Colon (tissue), 2 donors: ENCODE measurements around the gene CELF2.

Source experiments
- FAIRE-seq: peaks from 2 replicates; lab custom pipeline; 2012; peaks lifted over from hg19 to GRCh38; lab: Jason Lieb, UNC
- donor health status: control.
- donor health status: control.

CELF2 gene

GRCh38 chr10:11156480-11156879, 138.8 kb downstream of the CELF2 start:
- FAIRE-seq, result no peak

DNA sequence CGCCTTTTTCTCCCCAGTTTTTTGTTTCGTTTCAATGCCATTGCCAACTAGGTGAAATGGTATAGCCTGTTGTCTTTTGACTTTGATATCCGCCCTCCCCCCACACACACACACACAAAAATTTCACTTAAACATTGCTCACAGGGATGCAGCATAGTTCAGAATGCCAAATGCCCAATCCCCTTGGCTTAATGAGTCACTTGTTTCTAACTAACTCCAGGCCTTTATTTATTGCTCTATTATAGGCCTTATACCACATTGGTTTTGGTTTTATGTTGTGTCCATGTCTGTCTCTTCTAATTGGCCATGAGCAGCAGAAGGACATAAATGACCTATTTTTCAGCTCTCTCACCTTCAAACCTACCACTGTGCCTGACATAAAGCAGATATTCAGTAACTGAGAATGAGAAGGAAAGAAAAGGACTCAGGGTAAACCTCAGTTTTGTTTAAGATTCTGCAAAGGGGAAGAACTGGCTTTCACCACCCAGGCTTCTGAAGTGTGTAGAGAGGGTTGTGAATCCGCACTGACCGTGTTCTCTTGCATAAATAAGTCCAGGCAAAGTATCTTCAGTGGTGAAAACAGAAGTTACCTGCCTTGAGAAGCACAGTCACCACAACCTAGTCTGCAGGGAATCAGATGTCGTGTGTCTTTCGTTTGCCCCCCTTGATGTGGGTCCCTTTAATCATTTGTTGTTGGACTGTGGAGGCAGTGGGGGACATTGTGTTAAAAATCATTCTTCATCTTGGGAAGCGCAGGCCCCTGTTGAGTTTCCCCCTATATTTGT, 139.8 kb downstream of the CELF2 start:
- no peak for FAIRE-seq

DNA sequence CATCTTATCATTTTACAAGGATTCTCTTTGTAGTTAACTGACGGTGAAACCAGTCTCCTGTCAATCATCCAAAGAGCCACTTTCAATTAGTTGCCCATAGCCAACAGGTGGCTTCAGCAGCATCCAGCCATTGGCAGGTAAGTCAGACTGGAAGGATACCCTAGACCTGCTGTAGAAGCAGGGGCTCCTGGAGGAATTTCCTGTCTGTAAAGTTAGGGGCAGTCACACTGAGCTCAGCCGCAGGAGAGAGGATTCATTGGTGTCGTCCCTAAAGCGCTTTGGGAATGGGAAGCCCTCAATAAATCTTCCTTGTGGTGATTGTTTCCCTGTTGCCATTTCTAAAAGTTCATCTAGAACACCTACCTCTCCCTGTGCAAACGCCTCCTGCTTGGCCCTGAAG, 140.4 kb downstream of the CELF2 start:
- FAIRE-seq, result no peak

DNA sequence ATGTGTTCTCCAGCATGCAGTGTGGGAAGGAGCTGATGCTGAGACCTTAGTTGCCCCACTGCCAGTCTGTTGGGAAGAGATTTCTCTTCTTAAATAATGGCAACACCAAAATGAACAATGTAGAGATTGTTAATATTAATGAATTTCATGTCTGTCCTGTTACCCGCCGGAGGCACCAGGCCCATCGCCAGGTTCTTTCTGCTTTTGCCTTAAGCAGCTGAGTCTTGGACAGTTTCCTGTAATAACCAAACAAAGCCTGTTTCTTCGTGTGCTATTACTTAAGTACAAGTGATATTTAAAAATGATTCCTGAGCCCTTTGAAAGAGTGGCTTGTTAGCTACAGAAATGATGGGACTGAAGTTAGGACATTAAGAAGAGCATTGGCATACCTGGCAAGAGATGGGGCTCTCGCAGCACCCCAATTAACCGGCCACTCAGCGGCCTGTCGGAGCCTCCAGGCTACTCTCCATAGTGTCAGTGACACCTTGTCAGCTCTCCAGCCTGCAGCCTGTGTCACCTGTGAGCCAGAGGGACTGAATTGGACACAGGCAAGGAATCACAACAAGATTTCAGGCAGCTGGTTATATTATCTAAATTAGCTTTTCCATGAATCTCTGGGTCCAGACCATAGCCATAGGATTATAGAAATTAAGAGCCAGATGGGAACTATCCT, 142.0 kb downstream of the CELF2 start:
- no peak for FAIRE-seq

- no peak for FAIRE-seq
Observed at GRCh38 chr10:11161096-11161495, 143.4 kb downstream of the CELF2 start.

DNA sequence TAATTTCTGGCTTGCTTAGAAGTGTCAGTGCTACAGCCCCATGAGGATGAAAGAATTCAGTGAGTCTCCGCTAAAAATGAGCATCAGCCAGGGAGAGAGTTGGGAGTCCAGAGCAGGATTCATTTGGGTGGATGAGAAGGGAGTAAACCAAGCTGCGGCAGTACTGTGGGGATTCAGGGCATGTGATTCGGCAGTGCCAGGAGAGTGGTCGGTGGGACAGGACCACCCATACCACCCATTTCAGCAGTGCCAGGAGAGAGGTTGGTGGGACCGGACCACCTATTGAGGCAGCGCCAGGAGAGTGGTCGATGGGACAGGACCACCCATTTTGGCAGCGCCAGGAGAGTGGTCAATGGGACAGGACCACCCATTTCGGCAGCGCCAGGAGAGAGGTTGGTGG, 144.2 kb downstream of the CELF2 start:
- FAIRE-seq, result no peak

DNA sequence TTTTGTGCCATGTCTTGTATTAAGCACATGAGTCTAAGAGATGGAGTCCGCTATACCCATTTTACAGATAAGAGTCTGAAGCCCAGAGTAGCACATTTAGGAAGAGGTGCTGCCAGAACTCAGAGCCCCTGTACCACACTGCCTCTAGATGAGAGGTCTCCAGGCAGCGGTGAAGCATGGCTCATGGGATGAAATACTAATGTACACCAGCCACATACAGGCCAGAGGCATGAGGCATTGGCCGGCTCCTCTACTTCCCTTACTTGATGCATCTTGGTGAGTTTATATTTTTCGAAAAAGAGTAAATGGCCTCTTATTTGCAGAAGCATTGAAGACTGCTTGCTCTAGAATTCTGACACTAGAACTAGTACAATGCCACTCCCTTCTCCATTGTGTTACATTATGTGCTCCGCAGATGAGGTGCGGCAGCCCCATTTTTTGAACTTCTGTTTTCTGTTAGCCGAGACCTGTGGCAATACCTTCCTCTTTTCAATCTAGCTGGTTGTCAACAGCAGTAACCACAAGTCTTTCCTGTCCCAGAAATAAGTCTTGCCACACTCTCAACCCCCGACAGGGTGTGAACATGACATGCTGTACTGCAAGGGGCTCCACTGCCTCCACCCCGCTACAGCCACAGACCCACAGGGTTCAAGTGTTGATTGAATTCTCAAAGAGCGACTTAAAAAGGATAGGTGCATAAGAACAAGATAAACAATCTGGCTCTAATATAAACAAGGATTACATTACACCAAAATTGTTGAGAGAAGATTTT, 145.3 kb downstream of the CELF2 start:
- FAIRE-seq, result no peak

- FAIRE-seq, result no peak
Observed at GRCh38 chr10:11163780-11164550, 146.3 kb downstream of the CELF2 start.

DNA sequence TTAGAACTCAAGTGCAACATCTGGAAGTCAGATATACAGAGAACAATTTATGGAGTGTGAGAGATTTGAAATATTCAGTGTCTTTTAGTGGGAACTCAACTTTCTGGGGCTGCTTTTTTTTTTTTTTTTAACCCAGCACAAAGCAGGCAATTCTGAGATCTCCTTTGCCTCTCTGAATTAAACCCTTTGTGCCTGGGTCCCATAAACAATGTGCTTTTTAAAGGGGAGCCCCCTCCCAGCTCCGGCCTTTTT, 146.8 kb downstream of the CELF2 start:
- FAIRE-seq, result no peak

DNA sequence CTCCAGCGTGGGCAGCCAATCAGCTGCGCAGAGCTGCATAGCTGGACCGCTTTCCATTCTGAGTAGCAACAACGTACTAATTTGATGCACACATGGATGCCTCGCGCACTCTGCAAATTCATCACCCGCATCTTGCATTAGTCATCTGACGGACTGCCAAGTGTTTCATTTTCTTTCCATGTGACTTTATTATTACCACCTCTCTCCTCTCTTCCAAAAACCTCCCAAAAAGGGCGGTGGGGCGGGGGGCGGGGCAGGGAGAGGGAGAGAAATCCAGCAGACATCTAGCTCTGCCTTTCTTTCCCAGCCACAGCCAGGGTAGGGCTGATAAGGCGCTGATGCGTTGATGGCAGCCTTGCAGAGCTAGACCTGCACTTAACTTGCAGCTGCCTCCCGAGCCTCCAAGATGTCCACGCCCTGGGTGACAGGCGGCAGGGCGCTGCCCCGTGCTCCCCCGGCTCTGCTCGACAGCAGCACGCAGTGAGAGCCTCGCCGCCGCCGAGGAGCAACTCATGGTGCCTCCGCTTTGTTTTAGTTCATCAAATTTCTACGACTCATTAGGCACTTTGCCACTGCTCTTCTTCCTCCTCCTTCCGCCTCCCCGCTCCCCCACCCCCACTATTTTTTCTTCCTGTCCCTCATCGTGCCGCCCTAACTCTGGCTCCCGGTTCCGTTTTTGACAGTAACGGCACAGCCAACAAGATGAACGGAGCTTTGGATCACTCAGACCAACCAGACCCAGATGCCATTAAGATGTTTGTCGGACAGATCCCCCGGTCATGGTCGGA, 147.3 kb downstream of the CELF2 start:
- no peak for FAIRE-seq

DNA sequence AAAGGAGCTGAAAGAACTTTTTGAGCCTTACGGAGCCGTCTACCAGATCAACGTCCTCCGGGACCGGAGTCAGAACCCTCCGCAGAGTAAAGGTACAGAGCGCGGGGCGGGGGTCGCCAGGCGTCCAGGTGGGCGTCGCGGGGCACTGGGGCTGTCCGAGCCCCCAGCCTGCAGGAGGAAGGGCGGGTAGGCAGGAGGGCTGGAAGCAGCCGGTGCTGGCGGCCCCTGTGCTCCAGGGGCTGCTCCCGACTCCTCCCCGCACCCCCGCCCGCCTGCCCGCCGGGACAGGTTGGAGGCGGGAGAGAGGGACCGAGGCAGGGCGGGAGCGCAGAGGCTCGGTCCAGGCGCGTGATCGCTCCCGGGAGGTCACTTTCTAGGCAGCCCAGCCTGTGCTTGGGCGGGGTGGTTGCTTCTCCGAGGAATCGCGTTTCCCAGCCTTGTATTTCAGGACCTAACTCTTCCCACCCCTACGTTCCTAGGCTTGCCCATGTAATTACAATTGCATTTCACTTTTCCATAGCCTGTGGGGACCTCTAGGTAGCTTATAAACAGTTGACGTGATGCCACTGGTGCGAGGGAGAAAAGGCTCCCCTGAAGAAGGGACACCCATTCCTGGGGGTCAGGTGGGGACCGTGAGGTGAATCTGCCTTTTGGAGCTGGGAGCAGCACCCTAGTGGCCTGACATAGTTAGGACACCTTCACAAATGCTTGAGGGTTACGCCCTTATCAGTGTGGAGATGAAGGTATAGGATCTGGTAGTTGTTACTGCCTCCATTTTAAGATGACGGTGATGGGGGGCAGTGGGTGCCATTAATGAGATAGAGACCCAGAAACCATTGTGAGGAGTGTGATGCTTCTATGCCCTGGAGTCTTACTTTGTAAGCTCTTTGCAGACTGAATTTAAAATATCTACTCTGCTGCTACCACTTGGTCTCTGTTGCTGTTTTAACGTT, 148.2 kb downstream of the CELF2 start:
- no peak for FAIRE-seq

- no peak for FAIRE-seq
Observed at GRCh38 chr10:11166550-11166949, 148.9 kb downstream of the CELF2 start.

GRCh38 chr10:11167233-11167966, 149.7 kb downstream of the CELF2 start:
- no peak for FAIRE-seq

DNA sequence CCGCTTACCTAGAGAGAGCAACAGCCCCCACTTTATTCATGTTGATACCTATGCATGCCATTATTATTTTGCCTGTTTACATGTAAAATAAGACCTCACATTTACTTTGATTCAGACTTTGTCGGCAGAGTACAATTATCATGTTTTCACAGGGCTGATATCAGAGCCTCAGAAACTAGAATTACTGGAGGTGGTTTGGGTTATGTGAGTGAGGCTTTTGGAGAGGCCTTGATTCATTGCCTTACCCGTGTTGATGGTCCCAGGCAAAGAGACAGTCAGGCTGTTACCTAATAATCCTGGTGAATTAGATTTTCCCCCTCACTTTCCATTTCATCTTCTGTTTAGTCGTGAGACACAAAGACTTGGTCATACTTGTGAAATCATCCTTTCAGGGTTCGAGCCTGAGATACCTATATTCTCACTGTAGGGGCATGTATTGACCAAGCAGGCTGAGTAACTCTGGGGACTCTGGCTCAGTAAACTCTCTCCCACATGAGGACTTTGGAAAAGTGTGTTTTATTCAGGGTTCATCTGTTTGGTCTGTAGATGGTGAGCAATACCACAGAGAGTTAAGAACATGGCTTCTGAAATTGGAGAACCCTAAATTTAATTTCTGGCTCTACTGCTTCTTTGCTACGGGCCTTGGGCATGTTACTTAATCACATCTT, 150.9 kb downstream of the CELF2 start:
- FAIRE-seq, result no peak

- no peak for FAIRE-seq
Observed at GRCh38 chr10:11169976-11170375, 152.3 kb downstream of the CELF2 start.

GRCh38 chr10:11170574-11170973, 152.9 kb downstream of the CELF2 start:
- no peak for FAIRE-seq

GRCh38 chr10:11170993-11171851, 153.6 kb downstream of the CELF2 start:
- FAIRE-seq, result no peak

DNA sequence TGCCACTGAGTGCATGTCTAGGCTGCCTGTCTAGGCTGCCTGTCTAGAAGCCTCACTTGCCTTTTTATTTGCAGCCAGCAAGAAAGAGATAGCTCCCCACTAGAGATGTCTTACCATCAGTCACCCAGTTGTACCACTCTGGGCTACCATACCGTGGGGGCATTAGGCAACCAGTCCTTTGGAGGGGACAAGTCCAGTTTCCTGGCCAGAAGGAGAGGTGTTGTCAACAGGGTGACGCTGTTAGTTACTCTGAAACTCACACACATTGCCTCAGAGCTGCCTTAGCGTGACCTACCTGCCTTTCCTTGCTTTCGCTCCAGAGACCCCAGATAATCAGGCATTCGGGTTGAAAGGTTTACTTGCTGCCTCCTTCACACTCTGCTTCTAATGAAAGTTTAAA, 155.4 kb downstream of the CELF2 start:
- FAIRE-seq, result no peak
